ENCODE data around the gene DLGAP3.

Gene DLGAP3, protein sequence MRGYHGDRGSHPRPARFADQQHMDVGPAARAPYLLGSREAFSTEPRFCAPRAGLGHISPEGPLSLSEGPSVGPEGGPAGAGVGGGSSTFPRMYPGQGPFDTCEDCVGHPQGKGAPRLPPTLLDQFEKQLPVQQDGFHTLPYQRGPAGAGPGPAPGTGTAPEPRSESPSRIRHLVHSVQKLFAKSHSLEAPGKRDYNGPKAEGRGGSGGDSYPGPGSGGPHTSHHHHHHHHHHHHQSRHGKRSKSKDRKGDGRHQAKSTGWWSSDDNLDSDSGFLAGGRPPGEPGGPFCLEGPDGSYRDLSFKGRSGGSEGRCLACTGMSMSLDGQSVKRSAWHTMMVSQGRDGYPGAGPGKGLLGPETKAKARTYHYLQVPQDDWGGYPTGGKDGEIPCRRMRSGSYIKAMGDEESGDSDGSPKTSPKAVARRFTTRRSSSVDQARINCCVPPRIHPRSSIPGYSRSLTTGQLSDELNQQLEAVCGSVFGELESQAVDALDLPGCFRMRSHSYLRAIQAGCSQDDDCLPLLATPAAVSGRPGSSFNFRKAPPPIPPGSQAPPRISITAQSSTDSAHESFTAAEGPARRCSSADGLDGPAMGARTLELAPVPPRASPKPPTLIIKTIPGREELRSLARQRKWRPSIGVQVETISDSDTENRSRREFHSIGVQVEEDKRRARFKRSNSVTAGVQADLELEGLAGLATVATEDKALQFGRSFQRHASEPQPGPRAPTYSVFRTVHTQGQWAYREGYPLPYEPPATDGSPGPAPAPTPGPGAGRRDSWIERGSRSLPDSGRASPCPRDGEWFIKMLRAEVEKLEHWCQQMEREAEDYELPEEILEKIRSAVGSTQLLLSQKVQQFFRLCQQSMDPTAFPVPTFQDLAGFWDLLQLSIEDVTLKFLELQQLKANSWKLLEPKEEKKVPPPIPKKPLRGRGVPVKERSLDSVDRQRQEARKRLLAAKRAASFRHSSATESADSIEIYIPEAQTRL

DNA sequence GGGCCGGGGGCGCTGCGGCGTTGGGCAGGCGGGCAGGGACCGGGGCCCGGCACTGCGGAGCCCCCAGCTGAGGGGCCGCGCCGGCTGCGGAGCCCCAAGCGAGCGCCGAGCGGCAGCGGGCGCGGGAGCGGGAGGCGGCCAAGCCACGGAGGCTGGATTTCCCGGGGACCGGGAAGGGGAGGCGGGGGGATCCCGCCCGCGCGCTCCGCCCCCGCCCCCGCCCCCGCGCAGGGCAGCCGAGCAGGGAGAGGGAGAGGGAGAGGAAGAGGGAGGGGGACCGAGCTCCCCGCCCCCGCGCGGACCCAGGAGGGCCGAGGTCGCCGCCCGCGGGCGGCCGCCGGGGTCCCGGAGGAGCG lies at the start of gene DLGAP3:
Gene DLGAP3, minus strand, starts transcription at position 154 of the 356 bp plus-strand sequence. CDS start 24,267 bp downstream, outside the sequence.
- peak; percentile 55 for DNase-seq (ENCODE audit: low spot score)
- TF ChIP-seq, protein P1, sequence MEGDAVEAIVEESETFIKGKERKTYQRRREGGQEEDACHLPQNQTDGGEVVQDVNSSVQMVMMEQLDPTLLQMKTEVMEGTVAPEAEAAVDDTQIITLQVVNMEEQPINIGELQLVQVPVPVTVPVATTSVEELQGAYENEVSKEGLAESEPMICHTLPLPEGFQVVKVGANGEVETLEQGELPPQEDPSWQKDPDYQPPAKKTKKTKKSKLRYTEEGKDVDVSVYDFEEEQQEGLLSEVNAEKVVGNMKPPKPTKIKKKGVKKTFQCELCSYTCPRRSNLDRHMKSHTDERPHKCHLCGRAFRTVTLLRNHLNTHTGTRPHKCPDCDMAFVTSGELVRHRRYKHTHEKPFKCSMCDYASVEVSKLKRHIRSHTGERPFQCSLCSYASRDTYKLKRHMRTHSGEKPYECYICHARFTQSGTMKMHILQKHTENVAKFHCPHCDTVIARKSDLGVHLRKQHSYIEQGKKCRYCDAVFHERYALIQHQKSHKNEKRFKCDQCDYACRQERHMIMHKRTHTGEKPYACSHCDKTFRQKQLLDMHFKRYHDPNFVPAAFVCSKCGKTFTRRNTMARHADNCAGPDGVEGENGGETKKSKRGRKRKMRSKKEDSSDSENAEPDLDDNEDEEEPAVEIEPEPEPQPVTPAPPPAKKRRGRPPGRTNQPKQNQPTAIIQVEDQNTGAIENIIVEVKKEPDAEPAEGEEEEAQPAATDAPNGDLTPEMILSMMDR (IDR thresholded peaks at IDR 0.05; ENCODE audit: borderline replicate concordance, control extremely low read depth, extremely low read depth, insufficient read depth, missing control alignments) = no peak
- in situ Hi-C loops (cut with MboI; ENCODE audit: low sequenced_read_pairs, unreplicated experiment) = no loop called here

DNA sequence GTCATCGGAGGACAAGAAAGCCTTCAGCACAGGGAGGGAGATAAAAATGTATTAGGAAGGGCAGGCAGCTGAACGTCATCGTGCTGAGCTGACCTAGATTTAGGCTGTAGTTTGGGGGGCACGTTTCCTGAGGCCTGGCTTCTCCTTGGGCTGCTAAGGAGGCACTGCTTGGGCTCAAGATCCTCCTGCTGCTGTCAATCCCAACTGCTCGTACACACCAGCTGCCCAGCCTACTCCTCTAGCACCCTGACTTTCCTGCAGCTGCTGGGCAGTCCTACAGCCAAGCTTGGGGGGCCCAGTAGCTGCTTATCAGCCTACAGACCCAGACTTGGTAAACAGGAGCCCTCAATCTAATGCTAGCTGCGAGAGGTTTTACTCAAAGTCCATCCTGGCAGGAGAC lies 49.5 kb upstream of the DLGAP3 start:
- DNase-seq (ENCODE audit: low spot score) = no peak
- in situ Hi-C loops (cut with MboI; ENCODE audit: low sequenced_read_pairs, unreplicated experiment) = no loop called here
- TF ChIP-seq, protein P1 (IDR thresholded peaks at IDR 0.05; ENCODE audit: borderline replicate concordance, control extremely low read depth, extremely low read depth, insufficient read depth, missing control alignments) = no peak

DNA sequence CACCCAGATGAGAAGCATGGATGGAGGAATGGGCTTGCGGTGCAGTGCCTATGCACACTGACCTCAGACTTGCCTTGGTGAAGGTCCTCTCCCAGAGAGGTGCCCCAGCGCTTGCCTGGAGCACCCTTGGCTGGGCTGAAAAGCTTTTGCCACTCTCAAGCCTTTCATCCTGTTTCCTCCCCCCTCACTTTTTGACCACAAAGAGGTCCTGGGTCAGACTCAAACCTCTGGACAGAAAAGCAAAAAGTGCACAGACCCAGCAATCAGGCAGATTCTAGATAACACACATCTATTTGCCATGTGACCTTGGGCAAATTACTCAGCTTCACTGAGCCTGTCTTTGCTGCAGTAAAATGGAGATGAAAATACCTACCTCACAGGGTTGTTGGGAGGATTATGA lies 48.4 kb upstream of the DLGAP3 start:
- DNase-seq (ENCODE audit: low spot score) = no peak
- in situ Hi-C loops (cut with MboI; ENCODE audit: low sequenced_read_pairs, unreplicated experiment) = no loop called here
- TF ChIP-seq, protein P1 (IDR thresholded peaks at IDR 0.05; ENCODE audit: borderline replicate concordance, control extremely low read depth, extremely low read depth, insufficient read depth, missing control alignments) = no peak

DNA sequence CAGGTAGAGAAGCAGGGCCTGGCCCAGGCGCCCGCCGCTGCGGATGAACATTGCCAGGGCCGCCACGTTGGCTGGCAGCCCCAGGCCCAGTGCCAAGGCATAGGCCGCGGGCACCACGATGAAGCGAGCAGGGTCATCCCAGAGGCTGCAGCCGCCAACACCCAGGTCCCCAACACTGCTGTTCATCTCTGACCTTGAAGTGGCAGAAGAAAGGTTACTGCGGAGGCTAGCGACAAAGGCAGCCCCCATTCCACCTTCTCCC lies 47.7 kb upstream of the DLGAP3 start:
- no peak for DNase-seq (ENCODE audit: low spot score)
- TF ChIP-seq, protein P1 (IDR thresholded peaks at IDR 0.05; ENCODE audit: borderline replicate concordance, control extremely low read depth, extremely low read depth, insufficient read depth, missing control alignments) = no peak
- in situ Hi-C loops (cut with MboI; ENCODE audit: low sequenced_read_pairs, unreplicated experiment) = no loop called here

DNA sequence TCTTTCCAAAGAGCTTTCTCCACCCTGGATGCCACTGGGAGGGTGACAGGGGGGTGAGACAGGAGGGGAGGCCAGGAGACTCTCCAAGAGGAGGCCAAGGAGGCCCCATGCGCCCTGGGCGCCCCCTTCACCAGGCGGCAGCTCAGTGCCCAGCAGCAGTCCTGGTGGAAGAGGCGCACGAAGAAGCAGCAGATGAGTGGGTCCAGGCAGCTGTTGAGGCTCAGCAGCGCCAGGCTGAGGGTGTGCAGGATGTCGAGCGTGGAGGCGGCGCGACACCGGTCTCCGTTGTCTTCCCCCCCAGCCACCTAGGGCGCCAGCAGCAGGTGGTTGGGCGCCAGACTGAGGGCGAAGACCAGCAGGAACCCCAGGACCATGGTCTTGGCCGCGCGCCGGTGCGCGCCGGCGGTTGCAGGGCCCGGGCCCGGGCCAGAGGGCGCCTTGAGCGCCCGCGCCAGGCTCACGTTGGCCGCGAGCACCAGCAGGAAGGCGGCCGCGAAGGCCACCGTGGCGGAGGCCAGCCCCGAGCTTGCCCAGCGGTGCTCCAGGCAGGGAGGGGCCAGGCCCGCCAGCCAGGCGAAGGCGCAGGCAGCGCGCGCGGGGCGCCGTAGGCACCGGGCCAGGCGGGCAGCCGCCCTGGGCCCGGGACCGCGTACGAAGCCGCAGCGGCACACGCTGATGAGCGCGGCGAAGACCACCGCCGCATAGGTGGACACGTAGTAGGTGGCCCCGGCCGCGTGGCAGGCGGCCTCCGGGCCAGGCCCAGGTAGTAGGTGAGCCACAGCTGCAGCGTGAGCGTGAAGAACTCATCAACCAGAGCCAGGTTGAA lies 47.1 kb upstream of the DLGAP3 start:
- TF ChIP-seq, protein P1 (IDR thresholded peaks at IDR 0.05; ENCODE audit: borderline replicate concordance, control extremely low read depth, extremely low read depth, insufficient read depth, missing control alignments) = no peak
- in situ Hi-C loops (cut with MboI; ENCODE audit: low sequenced_read_pairs, unreplicated experiment) = no loop called here
- no peak for DNase-seq (ENCODE audit: low spot score)

DNA sequence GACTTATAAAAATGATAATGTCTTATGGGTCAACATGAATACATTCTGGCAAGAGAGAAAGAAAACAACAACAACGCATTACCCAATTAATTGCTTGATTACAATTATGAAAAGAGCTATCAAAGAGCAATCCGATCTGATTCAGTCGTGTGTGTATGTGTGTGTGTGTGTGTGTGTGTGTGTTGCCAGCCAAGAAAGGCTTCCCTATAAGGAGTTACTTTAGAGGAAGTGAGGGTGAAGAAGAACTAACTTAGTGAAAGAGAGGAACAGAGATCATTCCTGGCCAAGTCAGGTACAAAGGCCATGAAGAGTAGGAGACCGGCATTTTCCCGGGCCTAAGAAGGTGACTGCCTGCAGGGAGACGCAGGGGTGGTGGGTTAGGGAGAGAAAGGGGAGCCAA lies 46.3 kb upstream of the DLGAP3 start:
- in situ Hi-C loops (cut with MboI; ENCODE audit: low sequenced_read_pairs, unreplicated experiment) = no loop called here
- TF ChIP-seq, protein P1 (IDR thresholded peaks at IDR 0.05; ENCODE audit: borderline replicate concordance, control extremely low read depth, extremely low read depth, insufficient read depth, missing control alignments) = no peak

More for the DNA sequence above, 46.3 kb upstream of the DLGAP3 start:
- no peak for DNase-seq (ENCODE audit: low spot score)
